Limb (tissue), 2 donors: ENCODE measurements around the gene LSM3.

Experiments used
- DNase-seq, 2 donors: peaks; one replicate each; pipeline ENCODE4 v3.0.0-alpha.2; 2016; ENCODE audit errors: extremely low spot score in 2 of 2

LSM3 gene

GRCh38 chr3:14239940-14240339 is 61.3 kb downstream of the LSM3 start:
- no peak for DNase-seq

- no peak for DNase-seq
Measured at GRCh38 chr3:14240366-14240765, 61.7 kb downstream of the LSM3 start.

DNA sequence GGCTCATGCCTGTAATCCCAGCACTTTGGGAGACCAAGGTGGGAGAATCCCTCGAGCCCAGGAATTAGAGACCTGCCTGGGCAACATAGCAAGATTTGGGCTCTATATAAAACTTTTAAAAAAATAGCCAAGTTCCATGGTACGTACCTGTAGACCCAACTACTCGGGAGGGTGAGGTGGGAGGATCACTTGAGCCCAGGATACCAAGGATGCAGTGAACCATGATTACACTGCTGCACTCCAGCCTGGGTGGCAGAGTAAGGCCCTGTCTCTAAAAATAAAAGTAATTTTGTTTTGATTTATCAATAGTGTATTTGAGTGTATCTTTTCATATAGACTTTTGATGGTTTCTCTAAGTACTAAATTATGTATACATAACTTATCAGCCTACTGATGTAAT is 63.1 kb downstream of the LSM3 start:
- no peak for DNase-seq

DNA sequence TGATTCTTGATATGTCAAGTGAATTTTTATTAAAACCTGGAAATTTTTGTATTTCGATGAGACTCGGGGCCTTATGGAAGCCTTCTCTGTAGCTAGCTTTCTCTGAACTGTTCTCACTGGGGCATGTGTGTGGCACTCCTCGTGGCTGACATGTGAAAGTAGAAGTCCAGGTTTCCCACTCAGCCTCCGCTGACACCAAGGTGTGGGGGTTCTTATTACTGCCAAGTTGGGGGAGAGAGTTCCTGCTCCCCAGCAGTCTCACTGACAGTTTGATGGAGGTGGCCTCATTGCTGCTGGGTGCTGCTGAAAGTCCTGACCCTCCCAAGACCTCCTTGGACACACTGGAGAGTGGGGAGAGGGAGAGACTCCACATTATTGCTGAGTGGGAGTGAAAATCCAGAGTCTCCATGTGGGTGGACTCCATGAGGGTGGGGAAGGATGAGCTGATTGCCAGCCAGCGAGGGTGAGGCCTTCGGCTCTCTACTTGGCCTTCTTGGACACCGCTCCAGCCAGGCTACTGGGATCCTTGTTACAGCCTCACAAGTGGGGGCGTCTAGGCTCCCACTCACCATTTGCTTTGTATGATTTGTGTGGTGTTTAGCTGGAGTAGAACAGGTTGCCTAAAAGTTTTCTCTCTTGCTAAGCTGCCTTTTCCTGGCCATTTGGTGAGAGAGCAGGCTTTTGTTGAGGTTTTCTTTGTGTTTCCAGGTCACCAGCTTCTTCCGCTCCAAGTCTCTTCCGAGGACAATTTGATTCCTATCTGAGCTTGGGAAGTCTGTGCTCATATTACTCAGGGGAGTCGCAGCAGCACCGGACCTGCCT is 64.1 kb downstream of the LSM3 start:
- DNase-seq = no peak

DNA sequence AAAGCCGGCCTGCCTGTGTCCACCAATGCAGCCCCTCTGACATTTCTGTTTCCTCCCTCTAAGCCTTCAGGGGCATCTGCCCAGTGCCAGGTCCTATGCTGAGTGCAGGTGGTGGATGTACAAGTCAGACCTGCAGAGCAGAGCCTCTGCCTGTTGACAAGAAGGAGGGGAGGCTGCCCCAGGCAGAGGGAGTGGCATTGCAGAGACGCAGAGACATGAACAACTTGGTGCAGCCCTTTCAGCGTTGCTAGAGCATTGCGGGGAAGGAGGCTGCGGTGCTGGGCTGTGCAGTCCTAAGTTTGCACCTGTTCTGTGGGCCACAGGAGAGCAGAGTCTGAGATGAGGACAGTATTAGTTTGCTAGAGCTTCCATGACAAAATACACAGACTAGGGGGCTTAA is 65.2 kb downstream of the LSM3 start:
- no peak for DNase-seq

GRCh38 chr3:14244521-14245247 is 66.1 kb downstream of the LSM3 start:
- no peak for DNase-seq

- no peak for DNase-seq
Measured at GRCh38 chr3:14245248-14245639, 66.6 kb downstream of the LSM3 start.

DNA sequence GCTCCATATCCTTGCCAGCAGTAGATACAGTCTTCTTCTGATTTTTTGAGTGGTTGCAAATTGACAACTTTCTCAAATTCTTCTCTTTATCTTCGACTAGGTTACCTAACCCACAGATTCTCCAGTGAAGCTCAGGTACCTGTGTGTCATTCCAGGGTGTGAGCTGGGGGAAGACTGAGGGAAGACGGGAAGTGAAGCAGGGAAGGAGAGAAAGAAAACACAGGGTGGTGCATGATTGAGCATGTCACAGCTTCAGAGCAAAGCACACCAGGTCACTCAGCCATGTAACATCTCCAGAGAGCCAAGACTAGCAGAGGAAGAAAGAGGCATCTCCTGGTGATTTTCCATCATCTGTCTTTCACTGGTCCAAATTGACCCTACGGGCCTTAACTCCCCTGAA is 67.2 kb downstream of the LSM3 start:
- no peak for DNase-seq

DNA sequence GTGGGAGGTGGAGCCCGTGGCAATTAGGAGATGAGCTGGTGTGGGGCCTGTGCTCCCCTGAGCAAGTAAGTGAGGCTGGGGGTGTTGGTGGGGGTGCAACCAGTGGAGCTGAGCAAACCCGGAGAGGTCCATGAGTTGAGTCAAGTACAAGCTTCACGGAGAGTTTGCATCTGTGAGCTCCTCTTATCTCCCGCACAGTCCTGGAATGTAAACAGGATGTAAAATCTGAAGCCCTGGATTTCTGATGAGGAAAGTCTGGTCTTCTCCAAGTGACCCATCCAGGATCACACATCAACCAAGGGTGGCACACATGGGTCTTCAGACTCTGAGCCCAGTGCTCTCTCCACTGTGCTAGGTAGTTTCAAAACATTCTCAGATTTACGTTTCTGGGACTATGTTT is 67.8 kb downstream of the LSM3 start:
- no peak for DNase-seq

- no peak for DNase-seq
Measured at GRCh38 chr3:14248477-14248848, 69.8 kb downstream of the LSM3 start.

DNA sequence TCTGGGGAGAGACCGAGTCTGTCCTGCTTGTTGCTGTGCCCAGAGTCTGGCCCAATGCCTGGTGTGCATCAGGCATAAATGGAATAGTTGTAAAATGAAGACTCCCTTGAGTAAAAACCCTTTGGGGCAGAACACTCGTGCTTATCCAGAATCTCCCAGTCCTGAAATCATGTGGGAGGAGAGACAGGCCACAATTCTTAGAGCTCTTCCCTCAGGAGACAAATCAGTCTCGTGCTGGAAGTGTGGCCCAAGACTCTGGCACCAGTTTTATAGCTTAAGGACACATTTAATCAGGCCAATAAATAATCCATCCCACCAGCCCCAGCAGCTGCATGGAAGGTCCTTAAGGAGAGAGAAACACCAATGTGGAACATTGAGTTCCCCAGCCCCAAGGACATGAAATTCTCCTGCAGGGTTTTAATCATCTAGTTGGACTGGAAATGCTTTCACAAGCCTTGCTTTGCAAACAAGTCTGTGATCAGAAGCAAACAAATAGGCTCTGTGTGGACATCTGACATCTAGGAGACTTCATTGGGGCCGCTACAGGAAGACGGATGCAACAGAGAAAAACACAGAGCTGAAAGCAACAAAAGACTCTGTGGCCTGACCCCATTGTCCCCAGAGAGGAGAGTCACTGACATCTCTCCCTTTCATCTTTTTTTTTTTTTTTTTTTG is 70.4 kb downstream of the LSM3 start:
- DNase-seq = no peak
